ENCODE measurements around the gene LGMN. TPM values are rescaled to one million over a fixed set of nuclear protein-coding genes. Genes with fewer than 3 reads are reported as not detected.

The LGMN gene
- total and polyA plus RNA-seq, 2 of the 8 experiments (the other 6 are each of a cell fraction or from before 2014, with no cell fraction given): 57.4 to 83.4 TPM

DNA sequence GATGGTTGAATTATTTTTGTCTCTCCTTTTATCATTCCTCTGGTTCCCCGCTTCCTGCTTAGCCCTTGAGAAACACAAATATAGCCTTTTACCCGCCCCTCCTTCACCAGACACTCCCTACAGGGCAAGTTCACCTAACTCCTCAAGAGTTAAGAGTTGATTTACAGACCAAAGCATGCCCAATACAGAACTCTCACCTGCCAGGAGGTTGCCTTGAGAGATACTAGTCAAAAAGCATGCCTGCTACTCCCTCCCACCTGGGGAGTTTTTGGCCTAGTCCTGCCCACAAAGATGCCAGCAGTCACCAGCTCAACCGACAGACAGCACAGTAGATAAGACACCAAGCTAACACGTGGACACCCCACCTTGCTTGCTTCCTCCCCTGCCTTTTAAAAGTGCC lies 11.2 kb downstream of the LGMN start:
- H3K23ac ChIP-seq (ENCODE audit: insufficient read length): no peak overlapping the region
- ChIA-PET CTCF (ENCODE audit: partially characterized antibody) (interaction anchor here (0.9 to 1.6 kb wide), 3 partner anchors 11 to 24 kb away, joined by 3 read pairs; no protein-coding TSS in a partner anchor), POLR2A (ENCODE audit: partially characterized antibody) (interaction anchor here (5.3 kb wide), 1 partner anchor 11 kb away, joined by 19 read pairs; the partner anchor contains the start of gene LGMN)
- DNase-seq (ENCODE audit: low read depth in 1 of 2, low spot score in 2 of 2) (no peak), FAIRE-seq (no peak)
- H2BK5ac ChIP-seq (ENCODE audit: low read depth, low read length): no peak overlapping the region
- peaks cover 0 to 19% of the 10 kb centered on the region in 2 experiments; a peak in 3 of 4 replicates for H3K79me2 ChIP-seq (ENCODE audit: control insufficient read depth in 1 of 2, insufficient read depth in 2 of 2, low read length in 2 of 2)
- H3K4ac ChIP-seq (replicated peaks; ENCODE audit: insufficient read length, low read depth, low read length): no peak overlapping the region
- H2BK120ac ChIP-seq (replicated peaks; ENCODE audit: low read depth, low read length): no peak overlapping the region
- H2BK15ac ChIP-seq (ENCODE audit: low read length): no peak overlapping the region
- no peak overlapping the region for H3K18ac ChIP-seq (ENCODE audit: extremely low read depth, low read length)
- no peak overlapping the region for H3K9ac ChIP-seq (replicated peaks in 1 of 4; ENCODE audit: extremely low read depth in 1 of 4, low read depth in 3 of 4, low read length in 3 of 4)
- H3K4me3 ChIP-seq (ENCODE audit: extremely low read depth in 1 of 4, insufficient read depth in 2 of 4, low read depth in 3 of 4, low read length in 4 of 4): no peak overlapping the region
- no peak overlapping the region for H4K8ac ChIP-seq (ENCODE audit: extremely low read depth, insufficient read depth, low read length)
- no peak overlapping the region for H2AK5ac ChIP-seq (ENCODE audit: low read depth, low read length)
- no peak overlapping the region for H4K91ac ChIP-seq (replicated peaks; ENCODE audit: insufficient read length, low read length)
- H2AFZ ChIP-seq (ENCODE audit: low read length): no peak overlapping the region
- no peaks in the 10 kb centered on the region for H3K4me1 ChIP-seq (replicated peaks in 1 of 4; ENCODE audit: control insufficient read depth in 3 of 4, insufficient read depth in 4 of 4, low read length in 3 of 4)
- peaks cover 0 to 2% of the 10 kb centered on the region in 2 experiments for H4K20me1 ChIP-seq (replicated peaks in 1 of 2; ENCODE audit: control insufficient read depth in 1 of 2, insufficient read depth in 2 of 2, low read length in 2 of 2)
- H3K14ac ChIP-seq (ENCODE audit: insufficient read length): no peak overlapping the region
- no peak overlapping the region for H3K56ac ChIP-seq (replicated peaks; ENCODE audit: insufficient read length, low read depth, low read length)
- no peak overlapping the region for H3K4me2 ChIP-seq (ENCODE audit: insufficient read depth in 1 of 2, low read depth in 2 of 2, low read length in 2 of 2)
- no peaks in the 10 kb centered on the region for H3K27me3 ChIP-seq (replicated peaks in 1 of 4; ENCODE audit: control insufficient read depth in 3 of 4, extremely low read depth in 1 of 4, insufficient read depth in 3 of 4, low read length in 3 of 4)
- no peak overlapping the region for H3K27ac ChIP-seq (ENCODE audit: low read depth, low read length)
- no peak overlapping the region for H2BK12ac ChIP-seq (ENCODE audit: low read depth, low read length)
- WGBS, 2 experiments (ENCODE audit: extremely low coverage in 1 of 2, insufficient coverage in 1 of 2, insufficient read length in 1 of 2, insufficient replicate concordance in 2 of 2, low coverage in 1 of 2, low lambda C conversion rate in 2 of 2, missing lambda C conversion rate in 1 of 2): 84% methylated on average over 4 of the region's 4 CpGs; no CpG with 5 or more reads in 1 of the 2 experiments
- H2BK20ac ChIP-seq (ENCODE audit: low read length): no peak overlapping the region
- no peak for TF ChIP-seq RFX5 (IDR thresholded peaks at IDR 0.05; ENCODE audit: borderline replicate concordance, low read depth, low read length)
- TF ChIP-seq TAF1 (IDR thresholded peaks at IDR 0.05; ENCODE audit: low read depth, low read length): no peak
- TF ChIP-seq PHF8 (conservative IDR thresholded peaks at IDR 0.05; ENCODE audit: low read depth, low read length): no peak
- no peak for TF ChIP-seq ZNF274 (IDR thresholded peaks at IDR 0.05; ENCODE audit: borderline replicate concordance, extremely low read depth, low read length)
- no peak for TF ChIP-seq TEAD4 (IDR thresholded peaks at IDR 0.05; ENCODE audit: low read depth, low read length)
- no peaks in the 10 kb centered on the region for H3K23me2 ChIP-seq (ENCODE audit: low read depth, low read length)
- H3K79me1 ChIP-seq (ENCODE audit: low read depth, low read length): peaks cover 10% of the 10 kb centered on the region
- no peaks in the 10 kb centered on the region for H3K9me3 ChIP-seq (ENCODE audit: insufficient read depth in 2 of 2, low read depth in 1 of 2, low read length in 1 of 2)
- H3K36me3 ChIP-seq (ENCODE audit: control insufficient read depth in 2 of 4, insufficient read depth in 4 of 4, low read length in 3 of 4): peaks cover 0 to 3% (median under 1%) of the 10 kb centered on the region in 4 experiments; a peak in 2 of 8 replicates
- no peak overlapping the region for H4K5ac ChIP-seq (ENCODE audit: insufficient read length, low read depth, low read length)

Data from H1 (cell line).